HG03558 (cell line): Measurements from ENCODE around the gene TM4SF20.

Source experiments
- ATAC-seq: cut with Tn5 transposase; IDR thresholded peaks from one replicate; pipeline ENCODE4 v1.9.1; 2021; ENCODE audit warnings: moderate number of reproducible peaks; ENCODE audit not compliant: unreplicated experiment; ENCODE audit errors: extremely low read depth

The TM4SF20 gene, protein sequence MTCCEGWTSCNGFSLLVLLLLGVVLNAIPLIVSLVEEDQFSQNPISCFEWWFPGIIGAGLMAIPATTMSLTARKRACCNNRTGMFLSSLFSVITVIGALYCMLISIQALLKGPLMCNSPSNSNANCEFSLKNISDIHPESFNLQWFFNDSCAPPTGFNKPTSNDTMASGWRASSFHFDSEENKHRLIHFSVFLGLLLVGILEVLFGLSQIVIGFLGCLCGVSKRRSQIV

DNA sequence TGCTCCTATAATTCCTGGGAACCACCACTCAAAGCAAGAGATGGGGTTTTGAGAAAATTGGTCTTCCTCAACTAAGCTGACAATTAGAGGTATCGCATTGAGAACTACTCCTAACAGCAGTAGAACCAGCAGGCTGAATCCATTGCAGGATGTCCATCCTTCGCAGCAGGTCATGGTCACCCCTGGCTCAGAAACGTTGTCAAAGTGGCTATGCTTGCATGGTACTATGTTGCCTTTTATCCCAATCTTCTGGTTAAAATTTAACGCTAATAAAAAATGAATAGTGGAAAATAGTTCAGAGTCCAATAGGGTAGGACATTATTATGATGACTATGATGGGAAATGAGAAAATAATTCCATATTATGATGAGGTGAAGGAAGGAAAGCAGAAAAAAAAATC lies at the start of gene TM4SF20:
Gene TM4SF20, minus strand, starts transcription at position 212 of the 400 bp plus-strand sequence. Its CDS starts 38 bp downstream, at position 174.
- no peak for ATAC-seq

DNA sequence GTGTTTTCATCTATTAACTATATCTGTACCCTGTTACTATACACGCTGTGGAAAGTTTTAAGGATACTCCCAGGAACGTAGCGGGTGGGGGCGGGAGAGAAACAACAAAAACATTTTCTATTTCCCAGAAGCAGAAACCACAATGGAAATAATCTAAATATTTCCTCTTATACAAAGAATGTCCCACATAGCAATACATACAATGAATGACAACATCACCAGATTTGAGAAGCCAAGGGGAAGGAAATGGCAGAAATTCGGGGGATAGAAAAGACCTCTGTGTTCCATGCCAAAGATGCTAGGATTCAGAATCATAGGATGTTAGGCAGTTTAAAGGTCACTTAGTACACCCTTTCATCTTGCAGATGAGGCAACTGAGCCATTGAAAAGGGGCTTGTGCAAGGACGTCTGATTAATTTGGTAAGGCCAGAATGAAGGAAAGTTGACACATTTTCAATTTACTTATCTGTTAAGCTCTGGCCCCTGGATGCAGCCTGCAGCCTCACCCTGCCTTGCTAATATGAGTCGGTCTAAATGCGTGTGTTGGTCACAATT lies 49.7 kb upstream of the TM4SF20 start:
- no peak for ATAC-seq

DNA sequence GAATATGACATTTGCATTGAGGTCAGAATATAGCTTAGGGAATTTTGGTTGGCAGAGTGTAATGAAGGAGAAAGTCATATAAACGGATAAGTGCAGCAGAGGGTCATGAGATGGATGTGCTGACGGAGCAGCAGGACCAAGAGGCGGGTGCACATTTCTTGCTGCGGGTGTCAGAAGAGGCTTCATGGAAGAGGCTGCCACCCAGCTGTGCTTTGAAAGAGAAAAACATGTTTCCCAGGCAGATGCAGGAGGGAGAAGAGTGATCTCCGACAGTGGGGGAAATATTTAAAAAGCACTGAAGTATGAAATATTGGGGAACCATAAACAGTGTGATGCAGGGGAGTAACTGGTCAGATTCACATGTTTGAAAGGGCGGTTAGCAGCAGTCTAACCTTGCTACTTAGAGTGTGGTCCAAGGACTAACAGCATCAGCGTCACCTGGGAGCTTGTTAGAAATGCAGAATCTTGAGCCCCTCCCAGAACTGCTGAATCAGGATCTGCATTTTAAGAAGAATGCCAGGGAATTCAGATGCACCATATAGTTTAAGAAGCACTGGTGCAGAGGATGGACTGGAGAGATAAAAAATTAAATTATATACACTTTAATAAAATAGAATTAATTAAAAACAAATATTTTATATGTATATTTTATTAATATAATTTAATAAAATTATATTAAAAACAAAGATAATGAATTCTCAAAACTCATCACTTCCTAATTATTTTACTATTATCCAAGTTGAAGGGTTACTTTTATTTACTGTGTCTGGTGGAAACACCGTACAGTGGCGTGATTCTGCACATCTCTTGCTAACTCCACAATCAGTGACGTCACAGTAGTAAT lies 44.8 kb upstream of the TM4SF20 start:
- no peak for ATAC-seq

DNA sequence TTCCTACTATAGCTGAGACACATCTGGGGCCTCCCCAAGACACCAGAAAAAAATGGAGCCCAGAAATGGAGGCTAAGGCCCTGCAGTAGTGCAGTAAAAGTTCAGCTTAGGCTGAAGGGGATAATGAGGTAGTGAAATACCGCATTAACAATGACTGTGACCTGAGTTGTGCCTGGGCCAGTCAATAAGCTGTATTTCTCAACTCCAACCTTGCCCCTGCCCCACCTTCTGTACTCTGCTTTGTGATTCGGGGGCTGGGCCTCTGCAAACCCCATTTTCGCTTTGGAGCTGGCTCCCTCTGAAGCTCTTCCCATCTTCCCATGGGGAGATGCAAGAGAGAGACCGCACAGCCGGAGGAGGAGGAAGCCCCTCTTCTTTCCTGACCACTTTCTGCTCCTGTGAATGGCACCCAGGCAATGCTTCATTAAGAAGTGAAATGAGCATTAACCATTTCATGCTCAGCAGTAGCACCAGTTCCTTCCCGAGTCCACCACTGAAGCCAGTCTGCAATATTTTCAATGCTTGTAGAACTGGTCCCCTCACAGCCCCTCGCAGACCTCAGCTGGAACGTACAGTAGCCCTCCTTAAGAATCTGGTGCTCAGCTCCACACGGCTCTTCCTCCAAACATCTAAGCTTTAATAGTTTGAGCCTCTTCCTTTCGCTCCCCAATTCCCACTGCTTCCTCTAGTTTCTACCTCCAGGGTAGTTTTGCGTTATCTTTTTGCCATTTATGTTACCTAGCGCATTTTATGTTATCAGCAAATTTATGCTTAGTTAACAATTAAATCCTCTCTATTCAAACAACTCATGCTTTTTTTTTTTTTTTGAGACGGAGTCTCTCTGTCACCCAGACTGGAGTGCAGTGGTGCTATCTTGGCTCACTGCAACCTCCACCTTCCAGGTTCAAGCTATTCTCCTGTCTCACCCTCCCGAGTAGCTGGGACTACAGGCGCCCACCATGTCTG lies 41.3 kb upstream of the TM4SF20 start:
- no peak for ATAC-seq

DNA sequence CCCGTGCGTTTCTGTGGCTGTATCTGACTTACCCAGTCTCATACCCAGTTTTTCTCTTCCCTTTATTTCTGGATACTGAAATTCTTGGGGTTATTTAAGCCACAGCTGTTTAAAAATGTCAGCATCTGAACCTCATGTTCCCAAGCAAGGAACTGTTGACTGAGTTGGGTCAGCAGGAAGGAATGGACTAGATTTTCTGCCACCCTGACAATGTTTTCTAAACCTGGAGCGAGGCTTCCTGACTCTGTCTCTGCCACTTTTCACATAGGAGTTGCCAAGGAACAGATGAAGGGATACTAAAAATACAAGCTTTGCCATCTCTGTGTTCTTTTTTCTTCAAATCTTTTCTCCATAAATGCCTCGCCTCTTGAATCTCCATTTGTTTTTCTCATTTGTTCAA lies 37.6 kb upstream of the TM4SF20 start:
- no peak for ATAC-seq

DNA sequence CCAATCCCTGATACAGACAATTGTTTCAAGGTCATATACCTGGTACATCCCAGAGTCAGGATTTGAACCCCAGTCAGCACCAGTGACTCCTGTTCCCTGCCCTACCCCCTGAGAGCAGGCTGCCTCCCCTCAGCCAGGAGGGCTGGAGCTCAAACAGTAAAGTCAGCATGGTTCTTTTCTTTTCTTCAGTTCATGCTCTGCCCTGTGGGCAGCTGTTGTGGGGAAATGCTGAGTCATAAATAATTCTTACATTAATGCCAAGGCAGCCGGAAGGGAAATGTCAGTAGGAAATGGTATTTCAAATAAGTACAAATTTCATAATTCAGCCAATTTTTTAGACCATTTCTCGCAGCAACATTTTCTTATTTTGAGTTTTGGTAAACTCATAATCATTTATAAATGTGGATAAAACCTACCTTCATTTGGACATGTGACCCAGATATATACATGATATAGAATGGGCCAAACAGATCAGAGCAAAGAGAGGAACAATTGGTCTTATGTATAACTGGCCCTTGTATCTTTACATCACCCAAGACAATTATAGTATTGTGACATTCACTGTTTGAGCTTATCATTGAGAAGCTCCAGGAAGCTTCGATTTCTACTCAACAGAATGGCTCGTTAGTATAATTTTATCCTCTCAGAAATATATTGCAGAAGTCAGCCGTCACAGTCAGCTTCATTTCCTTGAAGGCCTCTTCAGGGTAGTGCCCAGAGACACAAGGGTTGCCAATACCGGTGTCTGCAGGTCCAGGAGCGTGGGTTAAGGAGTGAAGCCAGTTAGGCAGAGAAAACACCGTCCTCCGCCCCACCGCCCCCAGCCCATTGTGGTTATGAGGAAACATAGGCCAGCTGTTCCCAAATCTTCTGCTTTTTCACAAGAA lies 36.7 kb upstream of the TM4SF20 start:
- ATAC-seq: no peak

DNA sequence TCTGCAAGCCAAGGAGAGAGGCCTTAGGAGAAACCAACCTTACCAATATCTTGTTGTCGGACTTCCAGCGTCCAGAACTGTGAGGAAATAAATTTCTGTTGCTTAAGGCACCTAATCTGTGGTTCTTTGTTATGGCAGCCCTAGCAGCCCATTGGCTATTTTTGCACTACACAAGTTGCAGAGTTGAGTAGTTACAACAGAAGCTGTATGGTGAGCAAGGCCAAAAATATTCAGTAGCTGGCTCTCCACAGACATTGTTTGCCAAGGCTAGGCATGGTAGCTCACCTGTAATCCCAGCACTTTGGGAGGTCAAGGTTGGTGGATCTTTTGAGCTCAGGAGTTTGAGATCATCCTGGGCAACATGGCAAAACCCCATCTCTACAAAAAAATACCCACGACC lies 35.7 kb upstream of the TM4SF20 start:
- ATAC-seq: no peak

DNA sequence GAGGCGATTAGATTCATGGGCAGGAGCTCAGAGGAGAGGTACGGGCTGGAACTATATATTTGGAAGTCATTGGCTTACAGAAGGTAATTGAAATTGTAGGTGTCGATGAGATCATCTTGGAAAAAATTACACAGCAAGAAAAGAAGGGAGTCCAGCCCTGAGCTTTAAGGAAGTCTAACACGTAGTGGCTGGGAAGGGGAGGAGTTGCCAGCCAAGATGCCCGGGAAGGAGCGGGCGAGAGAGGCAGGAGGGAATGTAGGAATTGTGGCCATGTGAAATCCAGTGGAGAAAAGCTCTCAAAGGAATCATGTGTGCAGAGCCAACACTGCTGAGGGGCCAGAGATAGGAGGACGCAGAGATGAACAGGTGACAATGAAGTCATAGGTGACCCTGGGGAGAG lies 34.3 kb upstream of the TM4SF20 start:
- ATAC-seq: no peak

DNA sequence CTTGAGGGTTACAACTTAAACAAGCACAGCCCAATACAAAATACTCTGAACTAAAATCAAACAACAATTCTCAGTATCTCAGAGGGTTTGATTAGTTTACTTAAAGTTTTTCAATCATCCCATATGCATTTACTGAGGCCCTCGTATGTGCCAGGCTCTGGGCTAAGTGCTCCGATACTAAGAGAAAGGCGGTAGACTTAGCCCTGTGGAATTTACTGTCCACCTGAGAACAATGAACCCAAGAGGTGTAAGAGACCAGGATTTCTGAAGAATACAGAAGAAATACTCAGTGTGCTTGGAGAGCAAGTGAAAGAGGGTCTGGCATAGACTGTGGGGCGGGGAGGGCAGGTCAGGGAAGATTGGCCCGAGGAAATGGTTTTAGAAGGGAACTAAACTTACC lies 33.8 kb upstream of the TM4SF20 start:
- no peak for ATAC-seq

DNA sequence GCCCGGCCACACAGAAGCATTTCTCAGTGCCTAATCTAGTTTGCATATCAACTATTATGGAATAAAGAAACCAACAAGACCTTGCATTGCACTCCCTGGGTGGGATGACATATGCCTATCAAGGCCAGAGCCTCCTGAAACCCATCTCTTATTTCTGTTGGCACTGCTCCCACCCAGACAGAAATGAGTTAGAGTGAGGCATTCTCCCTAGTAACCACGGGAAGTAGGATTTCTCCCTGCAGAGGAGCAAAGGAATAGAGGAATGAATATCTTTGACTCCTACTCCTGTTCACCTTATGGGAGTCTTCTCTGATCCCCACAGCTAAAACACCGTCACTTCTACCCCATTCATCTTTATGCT lies 32.9 kb upstream of the TM4SF20 start:
- ATAC-seq: no peak

DNA sequence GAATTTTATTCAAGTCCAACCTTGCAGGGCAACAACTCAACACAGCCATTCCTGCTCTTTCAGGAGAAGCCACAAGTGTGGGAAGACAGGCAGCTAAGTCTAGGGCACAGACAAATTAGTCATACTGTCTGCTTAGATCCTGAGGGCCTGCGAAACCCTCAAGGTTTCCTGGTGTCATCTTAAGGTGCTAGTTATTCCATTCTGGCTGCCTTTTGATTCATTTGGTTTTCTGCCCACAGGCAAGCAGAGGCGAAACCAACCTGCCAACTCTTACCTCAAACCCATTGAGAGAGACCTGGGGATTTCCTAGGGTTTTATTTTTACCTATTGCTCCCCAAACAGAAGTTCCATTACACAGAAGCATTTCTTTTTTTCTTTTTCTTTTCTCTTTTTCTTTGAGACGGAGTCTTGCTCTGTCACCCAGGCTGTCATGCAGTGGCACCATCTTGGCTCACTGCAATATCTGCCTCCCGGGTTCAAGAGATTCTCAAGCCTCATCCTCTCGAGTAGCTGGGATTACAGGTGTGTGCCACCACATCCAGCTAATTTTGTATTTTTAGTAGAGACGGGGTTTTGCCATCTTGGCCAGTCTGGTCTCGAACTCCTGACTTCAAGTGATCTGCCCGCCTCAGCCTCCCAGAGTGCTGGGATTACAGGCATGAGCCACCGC lies 32.3 kb upstream of the TM4SF20 start:
- ATAC-seq: peak; percentile 69

DNA sequence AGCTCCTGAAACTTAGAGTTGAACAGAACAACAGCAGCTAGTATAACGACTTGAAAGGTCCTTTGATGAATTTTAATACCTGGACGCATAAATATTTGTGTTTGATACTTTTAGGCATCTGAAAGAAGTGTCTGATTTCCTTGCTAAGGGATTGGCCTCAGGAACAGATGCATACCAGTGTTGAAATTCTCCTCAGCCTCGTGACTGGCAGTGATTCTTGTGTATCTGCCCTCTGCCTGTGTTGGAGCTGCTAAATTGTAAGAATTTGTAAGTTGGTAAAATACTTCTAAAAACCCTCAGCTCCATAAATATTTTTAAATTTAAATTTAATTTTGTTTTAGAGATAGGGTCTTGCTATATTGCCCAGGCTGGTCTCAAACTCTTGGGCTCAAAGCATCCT lies 31.1 kb upstream of the TM4SF20 start:
- ATAC-seq: no peak

DNA sequence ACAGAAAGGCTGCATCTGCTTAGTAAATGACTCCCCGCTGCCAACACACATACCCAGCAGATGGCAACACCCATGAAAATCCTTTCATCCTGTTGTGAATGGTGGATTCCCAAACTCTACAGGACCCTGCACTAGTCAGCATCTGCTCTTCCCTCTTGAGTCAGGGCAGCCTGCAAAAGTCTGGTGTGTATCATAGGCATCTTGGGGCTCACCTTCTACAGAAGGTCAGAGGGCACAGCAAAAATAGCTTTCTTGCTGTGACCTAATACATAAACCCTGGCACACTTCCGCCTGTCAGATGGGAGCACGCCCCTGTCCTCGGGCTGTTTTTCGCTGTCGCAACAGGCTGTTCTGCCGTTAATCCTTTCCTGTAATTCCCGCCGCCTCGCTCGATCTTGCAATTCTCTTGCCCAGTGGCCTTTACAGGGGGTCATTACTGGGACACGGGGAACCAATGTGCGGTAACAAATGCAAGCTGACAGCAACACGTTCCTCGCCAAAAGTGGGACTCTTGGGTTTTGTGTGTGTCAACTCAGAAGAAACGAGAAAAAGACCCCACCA lies 28.6 kb upstream of the TM4SF20 start:
- ATAC-seq: no peak

DNA sequence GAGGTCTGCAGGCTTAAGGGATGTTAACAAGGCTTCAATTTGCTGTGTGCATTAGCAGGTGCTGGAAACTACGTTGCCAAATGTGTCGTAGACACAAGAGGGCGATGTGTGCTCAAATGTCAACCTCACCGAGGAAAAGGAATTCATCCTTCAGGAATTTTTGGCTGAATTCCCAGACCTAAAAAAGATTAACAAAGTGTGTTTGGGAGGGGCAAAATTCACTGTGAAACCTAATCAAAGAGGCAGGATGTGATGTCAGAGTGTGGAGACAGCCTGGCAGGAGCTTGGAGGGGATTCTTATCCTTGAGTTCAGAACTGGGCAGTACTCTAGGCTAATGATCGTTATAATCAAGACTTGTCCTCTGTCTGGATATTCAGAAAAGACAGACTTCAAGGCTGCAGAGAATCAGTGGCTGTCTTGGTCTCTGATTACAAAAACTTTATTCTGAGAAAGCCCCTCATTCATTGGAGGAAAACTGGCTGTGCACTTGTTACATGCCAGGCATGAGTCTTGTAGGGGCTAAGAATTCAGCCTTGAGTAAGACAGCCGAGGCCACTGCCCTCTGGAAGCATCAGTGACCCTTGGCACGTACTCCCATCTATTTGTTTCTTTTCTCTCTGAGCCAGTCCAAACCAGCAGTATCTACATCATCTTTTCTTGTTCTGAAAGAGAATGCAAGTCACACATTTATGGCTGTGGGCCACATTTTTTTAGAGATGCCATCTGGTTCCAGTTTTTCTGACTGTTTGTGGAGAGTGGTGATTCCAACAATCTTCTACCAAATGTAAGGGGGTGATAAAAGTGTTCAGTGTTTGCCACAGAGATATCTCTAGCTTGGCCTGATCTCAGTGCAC lies 27.3 kb upstream of the TM4SF20 start:
- no peak for ATAC-seq

DNA sequence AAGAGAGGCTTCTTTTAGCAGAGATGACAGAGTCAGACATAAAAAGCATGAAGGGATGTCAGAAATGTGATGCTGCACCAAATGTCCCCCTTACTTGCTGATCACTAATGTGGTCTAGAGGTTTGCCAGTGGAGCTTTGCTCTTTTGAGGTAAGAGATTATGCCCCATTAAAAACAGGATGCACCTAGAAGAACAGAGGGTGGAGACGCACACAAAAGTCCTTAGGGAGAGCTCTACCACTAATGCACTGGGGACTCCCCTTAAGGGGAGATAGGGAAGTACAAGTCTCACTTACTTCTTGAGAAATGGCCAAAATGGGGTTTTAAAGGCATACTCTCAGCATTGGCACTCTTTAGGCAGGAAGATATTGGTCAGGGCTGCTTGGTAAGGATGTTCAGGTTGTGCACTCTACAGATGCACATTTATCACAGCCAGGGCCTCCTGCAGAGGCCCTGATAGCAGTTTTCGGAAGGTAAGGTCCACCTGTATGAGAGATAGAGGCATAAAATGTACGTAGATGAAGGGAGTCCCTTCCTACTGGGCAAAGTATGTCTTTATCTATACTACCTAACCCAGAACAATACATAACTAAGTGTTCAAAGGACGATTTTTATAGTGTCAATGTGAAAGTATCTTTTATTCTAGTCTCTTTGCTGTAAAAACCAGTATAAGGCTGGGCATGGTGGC lies 25.6 kb upstream of the TM4SF20 start:
- no peak for ATAC-seq

DNA sequence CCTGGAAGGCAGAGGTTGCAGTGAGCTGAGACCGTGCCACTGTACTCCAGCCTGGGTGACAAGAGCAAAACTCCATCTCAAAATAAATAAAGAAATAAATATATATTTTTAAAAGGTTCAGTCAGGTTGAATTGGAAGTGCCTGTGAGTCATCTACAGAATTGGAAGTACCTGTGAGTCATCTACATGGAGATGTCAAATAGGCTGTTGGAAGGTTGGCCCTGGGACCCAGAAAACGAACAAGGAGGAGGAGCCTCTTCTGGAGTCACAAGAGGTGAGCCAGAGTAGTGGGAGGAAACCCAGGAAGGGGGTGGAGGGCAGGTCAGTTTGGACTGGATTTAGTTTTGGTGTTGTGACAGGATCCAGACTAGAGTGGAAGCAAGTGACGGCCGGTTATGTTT lies 23.9 kb upstream of the TM4SF20 start:
- ATAC-seq: no peak

DNA sequence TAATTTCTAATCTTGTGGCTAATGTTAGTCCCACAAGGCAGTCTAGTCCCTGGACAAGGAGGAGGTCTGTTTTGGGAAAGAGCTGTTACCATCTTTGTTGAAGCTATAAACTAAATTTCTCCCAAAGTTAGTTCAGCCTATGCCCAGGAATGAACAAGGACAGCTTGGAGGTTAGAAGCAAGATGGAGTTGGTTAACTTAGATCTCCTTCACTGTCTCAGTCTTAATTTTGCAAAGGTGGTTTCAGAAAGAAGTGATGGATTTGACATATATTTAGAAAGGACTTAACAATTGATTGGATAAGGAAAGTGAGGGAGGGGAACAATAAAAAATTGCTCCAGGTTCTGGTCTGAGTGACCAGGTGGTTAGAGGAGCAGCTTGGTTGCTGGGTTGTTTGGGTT lies 23.2 kb upstream of the TM4SF20 start:
- ATAC-seq: no peak
